Measurements from ENCODE around the gene GNG12. TPM values are rescaled to one million over a fixed set of nuclear protein-coding genes. Genes with fewer than 3 reads are reported as not detected.

GNG12 gene
- total RNA-seq, 1 experiment from 2014 or later: 14.3 TPM

DNA sequence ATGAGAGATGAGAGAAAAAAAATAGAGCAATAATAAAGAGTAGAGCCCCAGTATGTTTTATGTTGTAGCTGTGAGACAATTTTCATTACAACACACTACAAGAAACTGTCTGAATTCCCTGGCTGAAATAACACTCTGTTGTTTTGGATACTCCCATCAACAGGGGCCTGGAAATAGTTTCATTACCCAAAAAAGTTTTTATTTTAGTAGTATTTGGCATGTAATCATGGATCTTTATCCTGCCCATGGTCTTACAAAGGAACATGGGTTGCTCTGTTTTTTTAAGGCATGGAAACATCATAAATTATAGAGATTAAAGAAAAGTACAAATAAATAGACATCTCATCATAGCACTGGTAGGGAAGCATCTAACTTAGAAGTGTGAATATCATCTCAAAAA is 56.3 kb downstream of the GNG12 start:
- H3K9ac ChIP-seq (ENCODE audit: extremely low read depth, insufficient read length, low read length): no peak overlapping the region

More for the DNA sequence above, 56.3 kb downstream of the GNG12 start:
- Histone ChIP-seq H2BK12ac (ENCODE audit: insufficient read length, low read depth, low read length) (no peak overlapping the region), H3K18ac (ENCODE audit: insufficient read length, low read depth, low read length) (no peak overlapping the region), H3K23me2 (ENCODE audit: insufficient read length, low read depth, low read length, poor library complexity, severe bottlenecking) (no peaks in the 10 kb centered on the region), H3K14ac (ENCODE audit: insufficient read depth, low read length) (no peak overlapping the region), H2BK120ac (ENCODE audit: low read depth, low read length, poor library complexity, severe bottlenecking) (no peak overlapping the region), H3K79me1 (ENCODE audit: insufficient read depth, low read depth, low read length, poor library complexity, severe bottlenecking) (no peaks in the 10 kb centered on the region), H4K8ac (replicated peaks; ENCODE audit: insufficient read length, low read depth, low read length) (no peak overlapping the region), H3K9me3 (ENCODE audit: control insufficient read depth, low read depth, low read length) (no peaks in the 10 kb centered on the region), H3K4me1 (ENCODE audit: insufficient read depth, low read length) (no peaks in the 10 kb centered on the region), H2BK5ac (ENCODE audit: insufficient read length, low read length) (no peak overlapping the region), H3K56ac (ENCODE audit: insufficient read length, low read depth, low read length) (no peak overlapping the region), H3K79me2 (ENCODE audit: insufficient read depth, low read length) (0 out of 2 replicates have a peak, but pooled peaks cover 3% of the 10 kb centered on the region), H4K5ac (ENCODE audit: insufficient read length, low read depth, low read length) (no peak overlapping the region), H3K4ac (ENCODE audit: low read depth, low read length) (no peak overlapping the region), H3K4me2 (ENCODE audit: insufficient read depth, insufficient read length, low read length) (no peak overlapping the region), H3K27ac (ENCODE audit: insufficient read length, low read depth, low read length) (no peak overlapping the region), H4K91ac (ENCODE audit: insufficient read length, low read depth, low read length) (no peak overlapping the region), H3K23ac (ENCODE audit: insufficient read length, low read depth, low read length) (no peak overlapping the region), H3K27me3 (ENCODE audit: insufficient read depth, low read length) (no peaks in the 10 kb centered on the region), H2BK15ac (ENCODE audit: low read depth, low read length) (no peak overlapping the region), H2AFZ (ENCODE audit: low read length) (no peak overlapping the region), H2BK20ac (ENCODE audit: low read depth, low read length, poor library complexity, severe bottlenecking) (no peak overlapping the region), H2AK5ac (ENCODE audit: insufficient read length, low read length) (no peak overlapping the region), H3T11ph (ENCODE audit: low read length) (no peak overlapping the region), H4K20me1 (ENCODE audit: control insufficient read depth, insufficient read depth, insufficient read length) (no peaks in the 10 kb centered on the region)
- Mint-ChIP-seq H3K9me3 (no peaks in the 10 kb centered on the region), H3K4me3 (no peak overlapping the region), H3K27me3 (ENCODE audit: low read depth) (no peaks in the 10 kb centered on the region), H3K27ac (no peak overlapping the region), H3K4me1 (no peaks in the 10 kb centered on the region), H3K36me3 (ENCODE audit: insufficient read depth in 1 of 3, low read depth in 3 of 3) (no peaks in the 10 kb centered on the region)
- no peak for DNase-seq
- no peak for TF ChIP-seq CTCF (conservative IDR thresholded peaks at IDR 0.05)

Data from H9 (cell line).